Right lobe of liver (tissue), 4 donors: Measurements from ENCODE around the gene MYADML2.

Source experiments
- CTCF ChIP-seq, 4 donors: fragments of 200-600 bp in 3 of 4; fragments of 450-650 bp in 1 of 4; IDR thresholded peaks; one replicate each; pipeline versions ENCODE4 v1.5.1 to v1.8.0; 2016 to 2022; ENCODE audit warnings: antibody characterized with exemption in 4 of 4, mild to moderate bottlenecking in 2 of 4
- POLR2A ChIP-seq: fragments of 450-650 bp; IDR thresholded peaks from one replicate; pipeline ENCODE4 v1.6.1; 2017; ENCODE audit warnings: antibody characterized with exemption, mild to moderate bottlenecking
- donor health status: DM: no; HTN: no; CAD: no.
- donor health status: DM: no; HTN: no; CAD: no.
- donor health status: DM: no; HTN: yes; CAD: no.

- no peak for TF ChIP-seq CTCF (IDR thresholded peaks at IDR 0.05)
- TF ChIP-seq POLR2A: no peak
These were observed 44.0 kb upstream of the MYADML2 start for GRCh38 chr17:81990836-81991683.
